WI38 (cell line): ENCODE measurements around the gene DUSP22.

ENCODE experiments used
- H3K4me3 ChIP-seq: 2 replicates; pipeline ENCODE4 v1.5.1; 2011; ENCODE audit warnings: low read depth, mild to moderate bottlenecking, control low read depth, low read length
- CTCF ChIP-seq: IDR thresholded peaks from 2 replicates; pipeline ENCODE4 v1.5.1; 2012; ENCODE audit warnings: low read depth, mild to moderate bottlenecking, control low read depth, low read length

Gene DUSP22

DNA sequence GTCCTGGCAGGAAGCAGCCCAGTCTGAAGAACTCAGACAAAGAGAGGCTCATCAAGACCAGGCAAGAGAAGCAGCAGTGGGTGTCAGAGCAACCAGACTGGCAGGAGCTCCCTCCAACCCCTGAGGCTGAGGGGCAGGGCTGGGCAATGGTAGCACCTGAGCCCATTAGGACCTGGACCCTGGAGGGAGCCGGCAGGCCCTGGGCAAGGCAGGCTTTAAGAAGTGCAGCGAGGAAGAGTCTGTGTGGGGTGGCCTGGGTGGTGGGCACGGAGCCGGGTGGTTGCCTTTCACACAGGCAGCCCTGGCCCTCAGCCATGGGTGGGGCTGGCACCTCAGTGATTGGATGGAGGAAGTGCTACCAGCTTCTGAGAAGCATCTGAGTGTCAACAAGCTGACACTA lies 66.1 kb downstream of the DUSP22 start:
- TF ChIP-seq CTCF = no peak
- H3K4me3 ChIP-seq = no peak overlapping the region

GRCh38 chr6:358847-359246 lies 66.6 kb downstream of the DUSP22 start:
- no peak overlapping the region for H3K4me3 ChIP-seq
- TF ChIP-seq CTCF = no peak

DNA sequence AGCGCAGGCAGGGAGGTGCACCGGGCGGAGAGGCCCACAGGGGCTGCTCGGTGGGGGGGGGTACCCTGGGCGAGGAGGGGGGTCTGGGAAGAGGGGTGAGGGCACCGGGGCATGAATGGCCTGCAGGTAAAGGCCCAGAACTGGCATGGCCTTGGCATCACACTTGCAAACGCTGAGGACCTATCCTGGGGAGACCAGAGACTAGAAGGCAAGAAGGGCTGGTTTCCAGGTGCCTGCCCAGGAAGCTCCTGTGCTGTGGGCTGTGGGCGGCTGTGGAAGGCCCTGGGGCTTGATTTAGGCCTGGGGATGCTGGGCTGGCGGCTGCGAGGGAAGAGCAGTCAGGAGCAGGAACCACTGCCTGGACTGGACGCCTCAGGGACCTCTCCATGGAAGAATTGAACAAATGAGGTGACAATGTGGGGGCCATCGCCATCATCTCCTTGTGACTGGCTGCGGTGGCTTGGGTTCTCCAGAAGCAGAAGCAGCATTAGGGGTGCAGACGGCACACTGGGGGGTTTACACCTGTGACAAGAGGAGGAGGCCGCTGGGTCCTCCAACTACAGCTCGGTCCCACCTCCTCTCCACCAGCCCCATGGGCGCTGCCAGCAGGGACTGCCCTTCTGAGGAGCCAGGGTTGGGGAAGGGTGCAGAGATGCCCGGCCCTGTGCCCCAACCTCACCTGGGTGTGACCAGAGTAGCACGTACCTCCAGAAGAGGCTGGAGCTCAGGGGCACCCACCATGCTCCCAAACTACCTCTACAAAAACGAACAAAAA lies 67.2 kb downstream of the DUSP22 start:
- H3K4me3 ChIP-seq = no peak overlapping the region
- TF ChIP-seq CTCF = no peak

GRCh38 chr6:360349-360748 lies 68.1 kb downstream of the DUSP22 start:
- H3K4me3 ChIP-seq = no peak overlapping the region
- no peak for TF ChIP-seq CTCF

- no peak overlapping the region for H3K4me3 ChIP-seq
- TF ChIP-seq CTCF = no peak
Observed at GRCh38 chr6:360764-361373, 68.6 kb downstream of the DUSP22 start.

DNA sequence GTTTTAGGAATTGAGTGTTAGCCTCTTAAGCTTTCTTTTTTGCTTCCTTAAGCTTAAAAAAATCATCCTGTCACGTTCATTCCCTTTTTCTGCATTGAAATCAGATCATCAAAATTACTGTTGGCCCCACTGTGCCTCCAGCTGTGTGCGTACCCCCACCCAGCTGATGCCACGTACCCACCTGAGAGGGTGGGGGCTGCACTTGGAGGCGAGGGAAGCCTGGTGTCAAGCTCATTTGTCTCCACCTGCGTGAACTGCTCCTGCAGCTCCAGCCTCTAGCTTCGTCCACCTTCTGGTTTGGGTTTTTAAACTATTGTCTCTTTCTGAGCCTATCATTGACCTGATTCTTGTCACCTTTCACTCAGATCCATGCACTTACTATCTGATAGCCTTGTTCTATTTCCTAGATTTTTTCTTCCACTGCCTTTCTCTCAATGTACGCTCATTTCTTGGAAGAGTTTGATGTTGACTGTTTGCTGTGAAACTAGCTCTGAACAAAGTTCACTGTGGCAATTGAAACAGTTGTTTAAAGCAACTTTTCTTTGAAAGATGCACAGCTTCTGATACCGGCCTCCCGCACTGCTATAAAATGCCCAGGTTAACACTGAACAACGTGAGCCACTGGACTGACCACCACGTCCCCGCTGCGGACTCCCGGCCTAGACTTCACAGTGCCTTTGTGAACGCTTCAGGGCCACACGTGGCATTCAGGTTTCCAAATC lies 69.3 kb downstream of the DUSP22 start:
- no peak overlapping the region for H3K4me3 ChIP-seq

More for the DNA sequence above, 69.3 kb downstream of the DUSP22 start:
- TF ChIP-seq CTCF = no peak
